NCI-H69 (cell line): Measurements from ENCODE around the gene TFB1M.
A peak's percentile ranks its signal among the peaks of the same experiment; 100 is the strongest.
"Not testable (repeated sequence)": the region's sequence is repeated elsewhere in the genome, so short reads cannot be mapped to it uniquely, and the experiment has no call there.

Source experiments
- DNase-seq: peaks from one replicate; lab custom pipeline; 2025; lab: John Stamatoyannopoulos, UW

The TFB1M gene

GRCh38 chr6:155237613-155238012 lies 76.7 kb downstream of the TFB1M start:
- DNase-seq, result no peak

DNA sequence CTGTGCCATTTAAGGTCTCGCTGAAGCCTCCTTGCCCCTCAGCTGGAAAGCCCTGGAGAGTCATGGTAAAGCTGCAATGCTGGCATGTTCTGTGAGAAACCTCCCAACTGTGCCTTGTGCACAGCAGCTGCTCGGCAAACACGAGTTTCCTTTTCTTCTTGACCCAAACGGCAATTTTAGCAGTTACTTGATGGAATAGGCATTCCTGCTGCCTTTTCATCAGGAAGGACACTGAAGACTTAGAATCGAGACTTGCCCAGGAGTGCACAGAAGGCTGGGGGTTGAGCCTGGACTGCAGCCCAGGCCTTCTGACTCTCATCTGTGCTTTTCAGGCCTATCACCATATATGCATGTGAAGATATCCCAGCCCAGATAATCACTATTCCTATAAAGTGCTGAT lies 79.2 kb downstream of the TFB1M start:
- DNase-seq, result no peak

GRCh38 chr6:155234687-155235086 lies 79.6 kb downstream of the TFB1M start:
- DNase-seq, result no peak

DNA sequence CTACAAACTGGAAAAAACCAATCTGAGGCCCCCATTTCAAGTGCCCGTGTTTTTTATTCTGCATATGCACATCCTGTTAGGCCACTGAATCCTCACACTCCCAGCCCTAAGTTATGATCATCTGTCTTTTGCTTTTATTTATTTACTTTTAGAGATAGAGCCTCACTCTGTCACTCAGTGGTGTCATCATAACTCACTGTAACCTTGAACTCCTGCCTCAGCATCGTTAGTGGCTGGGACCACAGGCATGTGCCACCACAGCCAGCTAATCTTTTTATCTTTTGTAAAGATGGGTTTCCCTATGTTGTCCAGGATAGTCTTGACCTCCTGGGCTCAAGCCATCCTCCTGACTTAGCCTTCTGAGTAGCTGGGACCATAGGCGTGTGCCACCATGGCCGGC lies 80.1 kb downstream of the TFB1M start:
- no peak for DNase-seq

DNA sequence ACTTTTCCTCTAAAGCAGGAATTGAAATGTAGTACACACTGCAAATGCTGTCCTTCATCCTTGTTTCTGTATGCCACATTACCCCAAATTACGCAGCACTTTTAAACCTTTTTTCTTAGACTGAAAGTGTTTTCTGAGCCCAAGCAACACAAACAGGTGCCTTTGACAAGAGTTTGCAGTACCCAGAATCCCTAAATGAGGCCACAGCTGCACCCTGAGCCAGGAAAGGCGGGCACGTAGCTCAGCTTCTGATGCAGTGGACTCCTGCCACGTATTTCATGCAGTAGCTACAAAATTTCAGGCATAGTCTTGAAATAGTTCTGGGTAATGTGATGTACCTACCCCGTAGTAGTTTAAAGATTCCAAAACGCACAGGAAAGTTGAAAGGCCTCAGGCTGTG lies 81.4 kb downstream of the TFB1M start:
- DNase-seq, result no peak

DNA sequence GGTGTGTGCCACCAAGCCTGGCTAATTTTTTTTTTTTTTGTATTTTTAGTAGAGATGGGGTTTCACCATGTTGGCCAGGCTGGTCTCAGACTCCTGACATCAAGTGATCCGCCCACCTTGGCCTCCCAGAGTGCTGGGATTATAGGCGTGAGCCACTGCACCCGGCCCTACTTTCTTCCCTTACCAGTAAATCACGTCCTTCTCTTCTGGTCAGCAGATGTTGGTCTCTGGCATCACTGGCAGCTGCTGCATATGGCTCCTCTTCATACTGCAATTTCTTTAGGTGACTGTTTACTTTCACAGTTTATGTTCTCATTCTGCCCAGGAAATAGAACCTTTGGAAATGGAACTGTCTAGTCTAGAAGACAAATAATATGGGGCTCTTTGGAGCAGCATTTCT lies 83.3 kb downstream of the TFB1M start:
- DNase-seq, result peak; percentile 83

DNA sequence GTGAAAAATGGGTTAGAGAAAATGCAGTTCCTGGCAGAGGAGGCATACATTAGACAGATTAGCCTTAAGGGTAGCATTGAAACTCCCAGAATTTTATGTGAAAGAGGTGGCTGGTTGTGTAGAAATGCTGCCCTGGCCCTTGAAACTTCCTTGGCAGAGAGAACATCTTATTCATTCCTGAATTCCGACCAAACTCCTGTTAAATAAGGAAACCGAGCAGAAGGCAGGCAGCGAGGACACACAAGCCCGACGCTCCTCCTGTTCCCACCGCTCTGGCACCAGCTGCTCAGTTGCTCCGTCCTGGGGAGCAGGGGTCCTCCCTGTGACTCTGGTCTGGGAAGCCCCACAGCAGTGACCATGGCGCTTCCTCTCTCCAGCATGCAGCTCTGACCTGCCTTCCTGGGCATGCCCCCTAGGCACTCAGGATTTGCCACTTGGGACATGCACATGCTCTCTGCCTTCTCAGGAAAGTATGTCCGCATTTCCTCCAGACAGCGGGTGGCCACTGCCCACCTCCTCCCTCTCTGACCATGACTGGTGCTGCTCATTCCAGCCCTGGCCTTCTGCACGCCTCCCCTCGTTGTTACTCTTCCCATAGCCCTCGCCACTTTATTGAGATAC lies 85.6 kb downstream of the TFB1M start:
- no peak for DNase-seq

DNA sequence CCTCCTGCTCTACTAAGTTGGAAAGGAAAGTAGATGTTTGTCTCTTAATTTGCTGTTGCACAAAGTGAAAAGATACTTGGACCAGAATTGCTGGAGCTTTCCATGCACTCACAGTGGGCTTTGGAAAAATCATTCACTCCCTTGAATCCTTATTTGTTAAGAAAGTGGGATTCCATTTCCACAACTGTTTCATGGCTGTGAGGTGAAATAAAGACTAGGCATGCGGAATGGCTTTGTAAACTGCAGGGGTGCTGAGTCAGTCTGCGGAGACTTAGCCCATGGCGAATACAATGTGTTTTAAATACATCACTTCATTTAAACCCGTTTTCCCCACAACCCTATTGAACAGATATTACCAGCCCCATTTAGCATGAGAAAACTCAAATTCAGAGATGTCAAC lies 87.2 kb downstream of the TFB1M start:
- no peak for DNase-seq

DNA sequence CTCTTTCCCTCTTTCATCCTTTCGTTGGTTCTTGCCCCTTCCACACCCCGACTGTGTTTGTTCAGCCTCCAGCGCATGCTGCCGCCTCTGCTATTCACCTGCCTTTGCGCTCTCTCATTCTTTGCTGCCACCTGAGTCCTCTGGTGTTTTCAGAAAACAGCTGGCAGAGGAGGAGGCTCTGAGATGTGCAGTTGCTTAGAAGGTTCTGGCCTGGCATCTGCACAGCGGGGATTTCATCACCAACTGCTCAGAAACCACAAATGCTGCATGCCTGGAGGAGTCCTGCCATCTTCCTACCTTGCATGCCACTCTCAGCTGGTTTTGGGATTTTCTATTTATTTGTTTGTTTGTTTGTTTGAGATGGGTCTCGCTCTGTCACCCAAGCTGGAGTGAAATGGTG lies 89.7 kb downstream of the TFB1M start:
- DNase-seq, result peak; percentile 82

GRCh38 chr6:155223646-155224451 lies 90.4 kb downstream of the TFB1M start:
- DNase-seq, result peak; percentile 84

DNA sequence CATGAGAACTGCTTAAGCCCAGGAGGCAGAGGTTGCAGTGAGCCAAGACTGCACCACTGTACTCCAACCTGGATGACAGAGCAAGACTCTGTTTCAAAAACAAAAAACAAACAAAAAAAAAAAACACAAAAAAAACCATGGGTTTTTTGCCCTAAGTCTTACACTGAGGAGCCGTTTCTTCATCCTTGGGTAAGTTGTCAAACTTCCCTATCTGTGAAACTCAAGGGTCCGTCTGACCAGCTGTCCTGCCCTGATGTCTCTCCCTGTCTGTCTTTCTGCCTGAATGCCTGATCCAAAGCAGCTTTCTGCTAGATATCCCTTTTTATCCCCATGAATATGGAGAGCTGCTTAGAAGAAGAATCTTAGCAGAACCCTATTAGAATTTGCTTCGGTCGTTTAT lies 91.8 kb downstream of the TFB1M start:
- no peak for DNase-seq

DNA sequence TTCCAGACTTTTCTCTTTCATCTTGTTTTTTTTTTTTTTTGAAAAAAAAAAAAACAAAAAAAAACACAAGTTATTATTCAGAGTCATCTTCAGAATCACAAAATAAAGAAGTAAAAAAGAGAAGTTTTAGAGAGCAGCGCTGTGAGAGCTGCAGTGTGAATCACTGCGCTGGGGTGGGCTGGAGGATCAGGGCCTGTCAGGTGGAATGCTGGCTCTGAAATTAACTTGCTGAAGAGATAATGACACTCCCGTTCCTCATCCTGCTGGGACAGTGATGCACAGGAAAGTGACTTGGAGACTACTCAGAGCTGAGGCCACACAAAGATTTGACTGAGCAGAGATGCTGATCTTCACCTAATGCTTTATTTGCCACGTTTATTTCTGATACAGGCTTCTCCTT lies 93.2 kb downstream of the TFB1M start:
- no peak for DNase-seq

DNA sequence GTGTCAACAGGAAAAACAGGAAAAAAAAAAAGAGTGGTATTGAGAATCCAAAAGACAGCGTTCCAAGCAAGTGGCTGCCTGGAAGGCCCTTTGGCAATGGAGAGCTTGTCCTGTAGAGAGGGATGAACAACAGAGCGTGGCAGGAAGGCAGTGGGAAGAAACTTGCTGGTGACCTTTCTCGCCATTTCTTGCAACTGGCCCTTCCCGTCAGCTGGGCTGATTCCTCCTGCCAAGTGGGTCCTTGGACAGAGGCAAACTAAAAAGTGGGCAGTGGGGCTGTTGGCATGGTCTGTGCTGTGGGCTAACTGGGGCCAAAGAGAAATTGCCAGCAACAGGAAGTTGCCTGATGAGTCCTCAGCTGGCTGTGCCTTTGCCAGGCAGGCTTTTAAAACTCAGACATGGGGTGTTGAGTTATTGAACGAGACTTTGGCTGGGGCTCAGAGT lies 94.4 kb downstream of the TFB1M start:
- DNase-seq, result peak; percentile 47

GRCh38 chr6:155219299-155219698 lies 95.0 kb downstream of the TFB1M start:
- peak; percentile 38 for DNase-seq

- not testable (repeated sequence) for DNase-seq
These were observed 95.6 kb downstream of the TFB1M start for GRCh38 chr6:155218711-155219110.

DNA sequence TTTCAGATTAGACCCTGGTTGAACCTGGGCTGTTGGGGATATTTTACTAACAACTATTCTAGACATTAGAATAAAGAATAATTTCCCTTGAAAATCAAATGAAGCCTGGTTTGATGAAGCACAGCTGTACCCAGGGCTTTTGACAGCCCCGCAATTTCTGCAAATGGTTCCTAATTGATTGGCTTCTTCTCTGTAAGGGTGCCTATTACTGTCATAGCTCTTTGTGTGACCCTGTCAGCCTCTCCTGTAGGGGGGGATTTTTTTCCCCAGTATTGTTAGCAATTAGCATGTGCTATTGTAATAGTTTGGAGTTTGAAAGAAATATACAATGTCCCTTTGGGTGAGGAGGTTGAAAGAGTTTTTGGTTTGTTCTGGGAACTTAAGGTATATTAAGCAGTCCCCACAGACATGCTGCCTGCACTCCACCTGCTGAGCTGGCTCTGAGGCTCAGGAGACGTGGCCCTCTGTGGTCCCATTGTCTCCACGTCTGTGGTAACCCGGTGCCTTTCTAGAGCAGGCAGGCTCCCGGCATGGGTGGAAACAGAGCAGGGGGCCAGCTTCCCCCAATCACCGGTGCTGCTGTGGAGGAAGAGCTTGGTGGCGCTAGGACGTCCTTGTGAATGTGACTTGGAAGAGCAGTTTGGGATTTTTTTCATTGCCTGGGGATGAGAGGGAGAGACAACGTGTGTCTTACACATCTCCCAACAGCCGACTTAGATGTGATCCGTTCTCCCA lies 97.8 kb downstream of the TFB1M start:
- peak; percentile 98 for DNase-seq

GRCh38 chr6:155215906-155216305 lies 98.4 kb downstream of the TFB1M start:
- peak; percentile 98 for DNase-seq

DNA sequence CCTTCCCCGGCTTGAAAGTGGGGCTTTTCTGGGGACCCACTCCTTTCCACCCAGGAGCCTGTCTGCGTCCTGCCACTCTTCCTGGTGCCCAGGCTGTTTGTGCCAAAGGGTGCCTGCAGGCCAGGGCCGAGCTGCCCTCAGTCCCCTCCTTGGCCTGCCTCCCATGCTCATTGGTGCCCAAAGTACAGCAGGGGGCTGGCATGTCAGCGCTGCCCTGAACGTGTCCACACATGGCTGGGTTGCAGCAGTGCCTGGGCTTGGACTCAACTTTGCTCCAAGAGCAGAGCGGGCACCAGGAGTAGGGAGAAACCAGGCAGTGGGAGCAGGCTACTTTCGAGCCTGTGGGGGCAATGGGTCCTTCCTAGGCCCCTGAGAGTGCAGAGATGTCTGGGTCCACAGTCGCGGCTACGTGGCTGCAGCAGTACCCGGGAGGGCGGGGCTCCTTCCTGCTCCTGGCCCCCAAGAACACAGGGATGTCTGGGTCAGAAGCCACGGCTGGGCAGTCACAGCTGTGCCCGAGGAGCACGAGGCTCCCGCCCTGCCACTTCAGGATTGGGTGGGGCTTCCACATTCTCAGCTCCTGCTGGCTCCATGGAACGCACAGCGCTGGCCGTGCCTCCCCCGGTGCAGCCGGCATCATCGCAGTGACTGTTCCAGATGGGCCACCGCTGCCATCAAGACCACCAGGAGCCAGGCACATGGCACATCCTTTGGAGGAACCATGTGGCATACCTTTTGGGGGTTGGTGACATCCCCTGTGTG lies 100.5 kb downstream of the TFB1M start:
- no peak for DNase-seq

- no peak for DNase-seq
These were observed 101.5 kb downstream of the TFB1M start for GRCh38 chr6:155212616-155213380.

- DNase-seq, result no peak
These were observed 102.2 kb downstream of the TFB1M start for GRCh38 chr6:155212106-155212505.

GRCh38 chr6:155207223-155207622 lies 107.1 kb downstream of the TFB1M start:
- no peak for DNase-seq
